GM19467 (cell line): ENCODE results near the gene LBH.

Experiments
- ATAC-seq: cut with Tn5 transposase; IDR thresholded peaks from one replicate; pipeline ENCODE4 v1.9.1; 2021; ENCODE audit warnings: mild to moderate bottlenecking, moderate library complexity; ENCODE audit not compliant: unreplicated experiment

Gene LBH

DNA sequence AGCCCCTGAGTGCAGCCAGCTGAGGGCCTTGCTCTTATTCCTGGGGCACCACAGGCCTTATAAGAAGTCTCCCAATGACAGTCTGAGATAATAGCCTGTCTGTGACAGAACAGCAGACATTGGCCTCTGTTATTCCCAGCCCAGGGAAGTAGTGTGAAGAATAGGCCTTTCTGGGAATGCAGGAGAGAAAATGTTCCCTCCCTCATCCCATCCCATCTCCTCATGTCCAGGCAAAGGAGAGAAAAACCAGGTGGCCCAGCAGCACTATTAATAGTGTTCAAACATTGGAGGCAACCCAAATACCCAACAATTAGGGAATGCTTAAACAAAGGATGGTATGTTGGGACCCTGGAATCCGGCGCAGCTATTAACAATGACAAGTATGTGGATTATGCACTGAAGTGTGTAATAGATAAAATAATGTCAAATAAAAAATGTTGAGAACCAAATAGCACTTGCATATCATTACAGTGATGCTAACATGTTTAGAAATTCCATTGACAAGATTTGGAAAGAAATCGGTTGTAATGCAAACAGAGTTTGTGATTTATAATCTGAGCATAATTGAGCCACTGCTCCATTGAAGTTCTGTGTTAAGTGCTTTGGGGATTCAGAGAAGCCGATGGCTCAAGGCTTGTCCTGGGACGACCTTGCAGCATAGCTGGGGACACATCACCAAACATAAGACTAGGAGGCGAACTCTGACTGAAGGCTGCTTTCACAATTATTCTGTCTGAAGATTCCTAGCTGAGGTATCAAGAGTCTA lies 69.3 kb downstream of the LBH start:
- no peak for ATAC-seq

DNA sequence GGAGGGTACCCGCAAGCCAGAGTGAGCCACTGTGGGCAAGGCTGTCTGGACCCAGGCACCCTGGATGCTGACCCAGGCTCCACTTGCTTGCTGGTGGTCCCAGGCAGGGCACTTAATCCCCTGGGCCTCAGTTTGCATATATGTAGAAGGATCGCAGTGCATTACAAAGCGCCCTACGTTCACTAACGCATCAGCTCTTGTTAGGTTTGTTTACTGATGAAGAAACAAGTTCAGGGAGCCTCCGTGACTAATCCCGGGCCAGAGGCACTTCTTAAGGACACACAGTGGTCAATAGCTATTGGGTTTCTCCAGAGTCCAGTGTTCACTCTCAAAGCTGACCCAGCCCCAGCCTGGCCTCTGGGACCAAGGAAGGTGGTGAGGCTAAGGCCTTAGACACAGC lies 70.2 kb downstream of the LBH start:
- ATAC-seq = no peak

DNA sequence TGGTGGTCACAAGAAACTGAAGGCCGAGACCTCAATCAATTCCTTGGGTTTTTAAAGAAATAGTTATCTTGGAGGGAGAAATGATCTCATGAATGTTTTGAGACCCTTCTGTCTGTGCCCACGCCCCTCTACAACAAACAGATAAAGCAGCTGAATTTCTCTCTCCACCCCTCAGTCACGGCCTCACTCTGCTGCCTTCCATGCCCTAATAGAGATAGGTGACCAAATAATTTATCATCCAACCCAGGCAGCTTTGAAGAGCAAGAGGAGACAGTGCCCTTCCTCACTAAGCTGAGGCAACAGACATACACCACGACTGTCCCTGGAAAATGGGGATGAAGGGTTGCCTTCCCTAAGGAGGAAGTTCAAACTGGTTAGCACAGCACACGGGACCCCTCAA lies 71.2 kb downstream of the LBH start:
- no peak for ATAC-seq

- no peak for ATAC-seq
Observed at GRCh38 chr2:30303095-30303494, 71.8 kb downstream of the LBH start.

DNA sequence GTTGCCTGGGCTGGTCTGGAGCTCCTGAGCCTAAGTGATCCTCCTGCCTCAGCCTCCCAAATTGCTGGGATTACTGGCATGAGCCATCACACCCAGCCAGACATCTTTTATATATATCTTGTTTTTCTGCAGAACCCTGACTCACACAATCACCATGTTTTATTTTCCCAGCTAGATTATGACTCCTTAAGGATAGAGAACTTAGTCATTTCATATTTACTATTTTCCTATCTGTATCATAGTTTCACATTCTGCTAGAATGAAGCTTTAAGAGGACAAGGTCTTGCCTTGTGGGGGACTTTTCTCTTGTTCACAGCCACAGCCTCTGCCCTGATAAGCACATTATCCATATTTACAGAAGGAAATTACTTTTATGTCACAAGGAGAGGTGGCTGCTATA lies 73.9 kb downstream of the LBH start:
- no peak for ATAC-seq

DNA sequence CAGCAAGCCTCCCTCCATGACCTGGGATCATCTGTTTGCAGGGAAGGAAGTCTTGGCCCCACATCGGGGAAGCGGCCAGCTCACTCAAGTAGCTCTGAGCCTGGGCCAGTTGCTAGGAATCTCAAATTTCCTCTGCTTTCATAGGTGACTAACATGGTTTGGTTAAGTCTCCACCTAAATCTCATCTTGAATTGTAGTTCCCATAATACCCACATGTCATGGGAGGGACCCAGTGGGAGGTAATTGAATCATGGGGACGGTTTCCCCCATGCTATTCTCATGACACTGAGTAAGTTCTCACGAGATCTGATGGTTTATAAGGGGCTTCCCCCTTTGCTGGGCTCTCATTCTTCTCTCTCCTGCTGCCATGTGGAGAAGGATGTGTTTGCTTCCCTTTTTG lies 75.2 kb downstream of the LBH start:
- no peak for ATAC-seq

DNA sequence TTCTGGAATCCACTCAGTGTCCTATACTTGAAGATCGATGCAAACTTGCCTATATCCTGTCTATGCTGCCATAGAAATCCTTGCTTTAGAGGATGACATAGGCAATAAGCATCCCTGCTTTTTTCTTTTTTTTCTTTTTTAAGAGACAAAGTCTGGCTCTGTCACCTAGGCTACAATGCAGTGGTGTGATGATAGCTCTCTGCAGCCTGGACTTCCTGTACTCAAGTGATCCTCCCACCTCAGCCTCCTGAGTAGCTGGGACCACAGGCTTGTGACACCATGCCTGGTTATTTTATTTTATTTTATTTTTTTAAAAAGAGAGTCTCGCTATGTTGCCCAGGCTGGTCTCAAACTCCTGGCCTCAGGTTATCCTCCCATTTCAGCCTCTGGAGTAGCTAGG lies 76.9 kb downstream of the LBH start:
- no peak for ATAC-seq
